HL-60 (cell line): Measurements from ENCODE around the gene SPATA32.

Experiments used
- CTCF ChIP-seq: IDR thresholded peaks from one replicate; pipeline ENCODE4 v1.5.1; 2011; ENCODE audit warnings: low read length, control low read depth, inconsistent platforms; ENCODE audit not compliant: insufficient read depth
- POLR2AphosphoS5 ChIP-seq: IDR thresholded peaks from 2 replicates; pipeline ENCODE4 v1.6.1; 2012; ENCODE audit warnings: low read depth
- SPI1 ChIP-seq: IDR thresholded peaks from 2 replicates; pipeline ENCODE4 v1.6.1; 2012; ENCODE audit warnings: low read depth, mild to moderate bottlenecking, borderline replicate concordance

GRCh38 chr17:45306094-45306493 is 44.2 kb upstream of the SPATA32 start:
- TF ChIP-seq CTCF, result no peak
- TF ChIP-seq POLR2AphosphoS5, result no peak
- TF ChIP-seq SPI1, result no peak
